ENCODE results near the gene ANKRD11.
"Not testable (repeated sequence)": the region's sequence is repeated elsewhere in the genome, so short reads cannot be mapped to it uniquely, and the experiment has no call there.

Gene ANKRD11

GRCh38 chr16:89334050-89334449 is 156.3 kb downstream of the ANKRD11 start:
- DNase-seq, result no peak

- DNase-seq, result peak in 33 of 56 donors; percentile 13 to 87 (median 50)
Measured at GRCh38 chr16:89333401-89334001, 156.9 kb downstream of the ANKRD11 start.

- no peak for DNase-seq
Measured at GRCh38 chr16:89332902-89333245, 157.5 kb downstream of the ANKRD11 start.

GRCh38 chr16:89332243-89332901 is 158.0 kb downstream of the ANKRD11 start:
- no peak for DNase-seq

- DNase-seq, result no peak
Measured at GRCh38 chr16:89331371-89332109, 158.8 kb downstream of the ANKRD11 start.

- DNase-seq, result no peak
Measured at GRCh38 chr16:89330177-89330856, 160.0 kb downstream of the ANKRD11 start.

GRCh38 chr16:89329830-89330176 is 160.6 kb downstream of the ANKRD11 start:
- DNase-seq, result not testable (repeated sequence)

- DNase-seq, result not testable (repeated sequence)
Measured at GRCh38 chr16:89328412-89329400, 161.7 kb downstream of the ANKRD11 start.

GRCh38 chr16:89326721-89327120 is 163.6 kb downstream of the ANKRD11 start:
- no peak for DNase-seq

- DNase-seq, result peak in 26 of 56 donors; percentile 18 to 69 (median 40)
Measured at GRCh38 chr16:89325861-89326471, 164.4 kb downstream of the ANKRD11 start.

GRCh38 chr16:89324056-89325010 is 166.0 kb downstream of the ANKRD11 start:
- DNase-seq, result no peak

- DNase-seq, result no peak
Measured at GRCh38 chr16:89323120-89323960, 167.0 kb downstream of the ANKRD11 start.

GRCh38 chr16:89322321-89323119 is 167.8 kb downstream of the ANKRD11 start:
- DNase-seq, result peak in 1 of 56 donors; percentile 19

GRCh38 chr16:89320782-89321501 is 169.4 kb downstream of the ANKRD11 start:
- peak in 10 of 56 donors; percentile 20 to 58 (median 38) for DNase-seq

GRCh38 chr16:89319886-89320781 is 170.2 kb downstream of the ANKRD11 start:
- DNase-seq, result no peak

GRCh38 chr16:89319631-89319885 is 170.8 kb downstream of the ANKRD11 start:
- DNase-seq, result no peak

Measured in amygdala (tissue), 56 donors.